Panc1 (cell line): Measurements from ENCODE around the gene ME2.

Experiments used
- CTCF ChIP-seq: fragments of 450-650 bp; IDR thresholded peaks from 2 replicates; pipeline ENCODE4 v1.5.1; 2017; ENCODE audit warnings: mild to moderate bottlenecking
- POLR2AphosphoS5 ChIP-seq: IDR thresholded peaks from 2 replicates; pipeline ENCODE4 v1.6.1; 2012; ENCODE audit warnings: mild to moderate bottlenecking, low read depth, low read length, moderate library complexity

GRCh38 chr18:50870138-50870845 is 8.6 kb upstream of the ME2 start:
- no peak for TF ChIP-seq CTCF
- no peak for TF ChIP-seq POLR2AphosphoS5
